HCT116 (cell line): ENCODE data around the gene EID1. TPM values are rescaled to one million over a fixed set of nuclear protein-coding genes. Genes with fewer than 3 reads are reported as not detected.

Experiments used
- ATAC-seq: fragments of 200-7000 bp; cut with Tn5 transposase; 2 replicates; pipeline ENCODE4 v1.9.1; 2020; ENCODE audit warnings: mild to moderate bottlenecking, moderate library complexity
- BruUV-seq: library from RNA; stranded (reverse); fragments of 400-500 nt; replicated peaks from 2 replicates; lab custom pipeline; 2021; lab: Mats Ljungman, UMichigan
- CTCF ChIA-PET: fragments of 300-600 bp; sonication (Branson Sonifier 250); formaldehyde crosslinking; loops from one replicate; lab custom pipeline; 2021; ENCODE audit warnings: antibody characterized with exemption; lab: Charles Lee
- POLR2A ChIA-PET: fragments of 300-600, 350-600 bp; sonication (Branson Sonifier 250); formaldehyde crosslinking; loops from one replicate; lab custom pipeline; 2021; ENCODE audit warnings: antibody characterized with exemption; lab: Charles Lee
- RAD21 ChIA-PET, 2 experiments: fragments of 300-600 bp; sonication (Branson Sonifier 250); formaldehyde crosslinking; loops; one replicate each; lab custom pipeline; 2023; ENCODE audit warnings: low total read pairs in 2 of 2; ENCODE audit not compliant: uncharacterized antibody in 2 of 2, unreplicated experiment in 2 of 2, low non-redundant PET in 1 of 2; lab: Charles Lee
- DNase-seq: peaks from one replicate; pipeline ENCODE4 v3.0.0-alpha.2; 2010; ENCODE audit warnings: low read depth, low spot score
- H2AFZ ChIP-seq: fragments of 200-600 bp; shearing (Covaris generic), sonication (generic); 2 replicates; pipeline ENCODE4 v1.6.1; 2017; ENCODE audit warnings: low read depth, mixed run types, mixed read lengths, antibody characterized with exemption, low read length; ENCODE audit not compliant: poor library complexity, severe bottlenecking
- H3K27ac ChIP-seq: 2 replicates; pipeline ENCODE4 v1.5.1; 2012; ENCODE audit warnings: low read depth, low read length
- H3K27me3 ChIP-seq: fragments of 200-600 bp; sonication (generic); 2 replicates; pipeline ENCODE4 v1.6.1; 2016; ENCODE audit warnings: mixed run types, low read length, mixed read lengths; ENCODE audit not compliant: insufficient read depth
- H3K36me3 ChIP-seq, 2 experiments: fragments of 200-500 bp in 1 of 2; fragments of 200-600 bp in 1 of 2; sonication (Bioruptor generic) in 1 of 2; sonication (generic) in 1 of 2; 2 replicates each; pipeline versions ENCODE4 v1.5.1 to v1.6.1; 2014 to 2016; ENCODE audit warnings: low read length in 2 of 2, inconsistent platforms in 1 of 2, mixed read lengths in 1 of 2, mixed run types in 1 of 2; ENCODE audit not compliant: insufficient read depth in 2 of 2, control insufficient read depth in 1 of 2
- H3K4me1 ChIP-seq, 2 experiments: fragments of 200-600 bp in 1 of 2; sonication (generic) in 1 of 2; 2 replicates each; pipeline versions ENCODE4 v1.5.1 to v1.6.1; 2012 to 2017; ENCODE audit warnings: low read length in 2 of 2, inconsistent platforms in 1 of 2, mild to moderate bottlenecking in 1 of 2, mixed read lengths in 1 of 2, mixed run types in 1 of 2, moderate library complexity in 1 of 2; ENCODE audit not compliant: insufficient read depth in 2 of 2, control insufficient read depth in 1 of 2
- H3K4me2 ChIP-seq: fragments of 200-600 bp; sonication (generic); 2 replicates; pipeline ENCODE4 v1.6.1; 2017; ENCODE audit warnings: mixed run types, low read length, mixed read lengths
- H3K4me3 ChIP-seq, 2 experiments: fragments of 200-600 bp in 1 of 2; sonication (generic) in 1 of 2; replicated peaks in 1 of 2; 2 replicates each; pipeline ENCODE4 v1.5.1; 2011 to 2016; ENCODE audit warnings: low read length in 2 of 2, control low read depth in 1 of 2, low read depth in 1 of 2, mild to moderate bottlenecking in 1 of 2, mixed read lengths in 1 of 2, mixed run types in 1 of 2
- H3K79me2 ChIP-seq: fragments of 200-600 bp; sonication (generic); 2 replicates; pipeline ENCODE4 v1.6.1; 2017; ENCODE audit warnings: mild to moderate bottlenecking, mixed run types, low read length, moderate library complexity, mixed read lengths; ENCODE audit not compliant: insufficient read depth
- H3K9ac ChIP-seq: fragments of 200-600 bp; sonication (generic); 2 replicates; pipeline ENCODE4 v1.6.1; 2016; ENCODE audit warnings: low read length, mixed read lengths
- H3K9me2 ChIP-seq: fragments of 200-600 bp; sonication (generic), shearing (Covaris generic); 2 replicates; pipeline ENCODE4 v1.6.1; 2017; ENCODE audit warnings: mixed run types, mild to moderate bottlenecking, moderate library complexity; ENCODE audit not compliant: insufficient read depth
- H3K9me3 ChIP-seq, 2 experiments: fragments of 200-500 bp in 1 of 2; fragments of 200-600 bp in 1 of 2; sonication (Bioruptor generic) in 1 of 2; sonication (generic) in 1 of 2; 2 replicates each; pipeline ENCODE4 v1.6.1; 2014 to 2017; ENCODE audit warnings: low read length in 2 of 2, mixed read lengths in 2 of 2, inconsistent platforms in 1 of 2, low read depth in 1 of 2, mild to moderate bottlenecking in 1 of 2, mixed run types in 1 of 2, moderate library complexity in 1 of 2; ENCODE audit not compliant: control insufficient read depth in 1 of 2, insufficient read depth in 1 of 2
- H4K20me1 ChIP-seq: fragments of 200-600 bp; sonication (generic), shearing (Covaris generic); 2 replicates; pipeline ENCODE4 v1.6.1; 2017; ENCODE audit warnings: mixed run types, mild to moderate bottlenecking, moderate library complexity; ENCODE audit not compliant: insufficient read depth
- CBX3 ChIP-seq: IDR thresholded peaks from 2 replicates; pipeline ENCODE4 v1.6.1; 2012; ENCODE audit warnings: low read depth
- CTCF ChIP-seq, 3 experiments: fragments of 200-600 bp in 1 of 3; sonication (generic) in 1 of 3; IDR thresholded peaks in 2 of 3; conservative IDR thresholded peaks in 1 of 3; 2 replicates each; pipeline ENCODE4 v1.5.1; 2012 to 2017; ENCODE audit warnings: low read depth in 2 of 3, low read length in 2 of 3, antibody characterized with exemption in 1 of 3, borderline replicate concordance in 1 of 3, control low read depth in 1 of 3, mild to moderate bottlenecking in 1 of 3, mixed read lengths in 1 of 3, mixed run types in 1 of 3, moderate library complexity in 1 of 3; ENCODE audit not compliant: insufficient read depth in 1 of 3
- EGR1 ChIP-seq: IDR thresholded peaks from 2 replicates; pipeline ENCODE4 v1.6.1; 2012; ENCODE audit warnings: low read depth
- EZH2 ChIP-seq: fragments of 200-600 bp; sonication (generic); IDR thresholded peaks from 2 replicates; pipeline ENCODE4 v1.6.1; 2017; ENCODE audit warnings: antibody characterized with exemption, mixed run types
- POLR2A ChIP-seq: IDR thresholded peaks from 2 replicates; pipeline ENCODE4 v1.7.0; 2011; ENCODE audit warnings: borderline replicate concordance; ENCODE audit not compliant: insufficient read depth, insufficient read length; ENCODE audit errors: extremely low read depth
- REST ChIP-seq: IDR thresholded peaks from 2 replicates; pipeline ENCODE4 v1.6.1; 2012; ENCODE audit warnings: low read depth
- SIN3A ChIP-seq: IDR thresholded peaks from 2 replicates; pipeline ENCODE4 v1.6.1; 2012; ENCODE audit warnings: low read depth
- SRF ChIP-seq: IDR thresholded peaks from 2 replicates; pipeline ENCODE4 v1.6.1; 2012; ENCODE audit warnings: low read depth
- YY1 ChIP-seq: IDR thresholded peaks from 2 replicates; pipeline ENCODE4 v1.6.1; 2011; ENCODE audit warnings: low read length, low read depth, moderate library complexity, mild to moderate bottlenecking; ENCODE audit not compliant: insufficient replicate concordance; ENCODE audit errors: extremely low read depth
- ZBTB33 ChIP-seq: IDR thresholded peaks from 2 replicates; pipeline ENCODE4 v1.6.1; 2011; ENCODE audit warnings: mild to moderate bottlenecking, low read length, moderate library complexity; ENCODE audit not compliant: insufficient replicate concordance; ENCODE audit errors: extremely low read depth
- ZFX ChIP-seq: fragments of 450-650 bp; IDR thresholded peaks from 2 replicates; pipeline ENCODE4 v1.6.1; 2017
- intact Hi-C: fragments of 100-400 bp; cut with micrococcal nuclease; formaldehyde crosslinking; loops from 2 replicates; pipeline ENCODE4 v1.10.0; 2022
- total RNA-seq: library from RNA; stranded (reverse); gene quantifications from one replicate; pipeline ENCODE4 v1.2.1, GENCODE V29; 2021; ENCODE audit not compliant: unreplicated experiment

The EID1 gene
- total RNA-seq, 1 experiment from 2014 or later = 68.6 TPM

- Histone ChIP-seq H3K79me2 (no peaks in the 10 kb centered on the region), H3K9me3 (no peaks in the 10 kb centered on the region), H3K27me3 (no peaks in the 10 kb centered on the region), H3K4me3 (no peak overlapping the region)
- ATAC-seq (no peak), DNase-seq (no peak)
- RAD21 ChIA-PET = no interaction called here
- POLR2A ChIA-PET = no interaction called here
- intact Hi-C loops = no loop called here
- TF ChIP-seq POLR2A = no peak
- no peak for TF ChIP-seq EZH2
- TF ChIP-seq CBX3 = no peak
- no peak for TF ChIP-seq SIN3A
- no peak for TF ChIP-seq CTCF (IDR thresholded peaks at IDR 0.05 in 2 of 3, conservative IDR thresholded peaks at IDR 0.05 in 1 of 3; ENCODE audit: borderline replicate concordance in 1 of 3, insufficient read depth in 1 of 3, low read depth in 2 of 3, low read length in 2 of 3)
- no peak for TF ChIP-seq EGR1
- no peak for TF ChIP-seq ZFX
- TF ChIP-seq YY1 = no peak
- TF ChIP-seq SRF = no peak
- TF ChIP-seq, all 23 proteins: peak for 0
- H2AFZ ChIP-seq = no peak overlapping the region
- CTCF ChIA-PET = no interaction called here
- H3K27ac ChIP-seq = no peak overlapping the region
- BruUV-seq = no TSS peak
- no peaks in the 10 kb centered on the region for H4K20me1 ChIP-seq
- H3K9me2 ChIP-seq = no peaks in the 10 kb centered on the region
- no peak overlapping the region for H3K9ac ChIP-seq
- no peak overlapping the region for H3K4me2 ChIP-seq
- H3K4me1 ChIP-seq = no peaks in the 10 kb centered on the region
- no peaks in the 10 kb centered on the region for H3K36me3 ChIP-seq
Measured at GRCh38 chr15:48834756-48835155, 43.2 kb upstream of the EID1 start.

GRCh38 chr15:48842501-48842900, 35.4 kb upstream of the EID1 start:
- H4K20me1 ChIP-seq = no peaks in the 10 kb centered on the region
- no peaks in the 10 kb centered on the region for H3K36me3 ChIP-seq
- H3K9ac ChIP-seq = no peak overlapping the region
- no peaks in the 10 kb centered on the region for H3K27me3 ChIP-seq
- no peak overlapping the region for H3K27ac ChIP-seq
- H3K4me1 ChIP-seq = no peaks in the 10 kb centered on the region
- ChIA-PET POLR2A (no interaction called here), RAD21 (no interaction called here), CTCF (no interaction called here)
- H3K9me3 ChIP-seq = no peaks in the 10 kb centered on the region
- TF ChIP-seq ZBTB33 (no peak), EGR1 (no peak), ZFX (no peak), POLR2A (no peak), SRF (no peak), REST (no peak)
- no peak overlapping the region for H3K4me2 ChIP-seq
- no peak overlapping the region for H2AFZ ChIP-seq
- H3K4me3 ChIP-seq = no peak overlapping the region
- H3K9me2 ChIP-seq = no peaks in the 10 kb centered on the region
- intact Hi-C loops = no loop called here
- no peaks in the 10 kb centered on the region for H3K79me2 ChIP-seq
- no peak for ATAC-seq
- no TSS peak for BruUV-seq
- DNase-seq = no peak
